SK-N-SH (cell line): ENCODE data around the gene ZDHHC8.

Experiments
- CTCF ChIP-seq: fragments of 200-600 bp; sonication (generic); IDR thresholded peaks from 2 replicates; pipeline ENCODE4 v1.6.1; 2017; ENCODE audit warnings: antibody characterized with exemption, mild to moderate bottlenecking, moderate library complexity
- EP300 ChIP-seq, 2 experiments: IDR thresholded peaks; 2 replicates each; pipeline versions ENCODE4 v1.4.0 to v1.6.1; 2012; ENCODE audit warnings: borderline replicate concordance in 1 of 2, low read depth in 1 of 2, low read length in 1 of 2
- EZH2phosphoT487 ChIP-seq: fragments of 200-600 bp; sonication (generic); IDR thresholded peaks from 2 replicates; pipeline ENCODE4 v1.6.1; 2017; ENCODE audit warnings: low read depth, mixed run types, mild to moderate bottlenecking, antibody characterized with exemption, moderate library complexity, borderline replicate concordance
- FOXM1 ChIP-seq: IDR thresholded peaks from 2 replicates; pipeline ENCODE4 v1.4.0; 2012; ENCODE audit warnings: low read depth, mild to moderate bottlenecking
- NRF1 ChIP-seq: IDR thresholded peaks from 2 replicates; pipeline ENCODE4 v1.6.1; 2012; ENCODE audit warnings: low read depth, mild to moderate bottlenecking, low read length
- POLR2AphosphoS5 ChIP-seq: IDR thresholded peaks from 2 replicates; pipeline ENCODE4 v1.6.1; 2012; ENCODE audit warnings: low read depth, low read length
- RFX5 ChIP-seq: IDR thresholded peaks from 2 replicates; pipeline ENCODE4 v1.6.1; 2012; ENCODE audit warnings: mild to moderate bottlenecking, improper control_type of control experiment, low read length
- TF ChIP-seq, protein P1 (sequence below): IDR thresholded peaks from 2 replicates; pipeline ENCODE4 v1.4.0; 2012; ENCODE audit warnings: low read depth, borderline replicate concordance

GRCh38 chr22:20132686-20133246, 1.2 kb downstream of the ZDHHC8 start:
- no peak for TF ChIP-seq POLR2AphosphoS5
- no peak for TF ChIP-seq CTCF
- TF ChIP-seq EZH2phosphoT487 = no peak
- TF ChIP-seq NRF1 = no peak
- no peak for TF ChIP-seq EP300 (IDR thresholded peaks at IDR 0.05; ENCODE audit: borderline replicate concordance in 1 of 2, low read depth in 1 of 2, low read length in 1 of 2)
- no peak for TF ChIP-seq RFX5
- TF ChIP-seq, protein P1, sequence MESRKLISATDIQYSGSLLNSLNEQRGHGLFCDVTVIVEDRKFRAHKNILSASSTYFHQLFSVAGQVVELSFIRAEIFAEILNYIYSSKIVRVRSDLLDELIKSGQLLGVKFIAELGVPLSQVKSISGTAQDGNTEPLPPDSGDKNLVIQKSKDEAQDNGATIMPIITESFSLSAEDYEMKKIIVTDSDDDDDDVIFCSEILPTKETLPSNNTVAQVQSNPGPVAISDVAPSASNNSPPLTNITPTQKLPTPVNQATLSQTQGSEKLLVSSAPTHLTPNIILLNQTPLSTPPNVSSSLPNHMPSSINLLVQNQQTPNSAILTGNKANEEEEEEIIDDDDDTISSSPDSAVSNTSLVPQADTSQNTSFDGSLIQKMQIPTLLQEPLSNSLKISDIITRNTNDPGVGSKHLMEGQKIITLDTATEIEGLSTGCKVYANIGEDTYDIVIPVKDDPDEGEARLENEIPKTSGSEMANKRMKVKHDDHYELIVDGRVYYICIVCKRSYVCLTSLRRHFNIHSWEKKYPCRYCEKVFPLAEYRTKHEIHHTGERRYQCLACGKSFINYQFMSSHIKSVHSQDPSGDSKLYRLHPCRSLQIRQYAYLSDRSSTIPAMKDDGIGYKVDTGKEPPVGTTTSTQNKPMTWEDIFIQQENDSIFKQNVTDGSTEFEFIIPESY = no peak
- TF ChIP-seq FOXM1 = no peak
